ENCODE results near the gene APH1A.

DNA sequence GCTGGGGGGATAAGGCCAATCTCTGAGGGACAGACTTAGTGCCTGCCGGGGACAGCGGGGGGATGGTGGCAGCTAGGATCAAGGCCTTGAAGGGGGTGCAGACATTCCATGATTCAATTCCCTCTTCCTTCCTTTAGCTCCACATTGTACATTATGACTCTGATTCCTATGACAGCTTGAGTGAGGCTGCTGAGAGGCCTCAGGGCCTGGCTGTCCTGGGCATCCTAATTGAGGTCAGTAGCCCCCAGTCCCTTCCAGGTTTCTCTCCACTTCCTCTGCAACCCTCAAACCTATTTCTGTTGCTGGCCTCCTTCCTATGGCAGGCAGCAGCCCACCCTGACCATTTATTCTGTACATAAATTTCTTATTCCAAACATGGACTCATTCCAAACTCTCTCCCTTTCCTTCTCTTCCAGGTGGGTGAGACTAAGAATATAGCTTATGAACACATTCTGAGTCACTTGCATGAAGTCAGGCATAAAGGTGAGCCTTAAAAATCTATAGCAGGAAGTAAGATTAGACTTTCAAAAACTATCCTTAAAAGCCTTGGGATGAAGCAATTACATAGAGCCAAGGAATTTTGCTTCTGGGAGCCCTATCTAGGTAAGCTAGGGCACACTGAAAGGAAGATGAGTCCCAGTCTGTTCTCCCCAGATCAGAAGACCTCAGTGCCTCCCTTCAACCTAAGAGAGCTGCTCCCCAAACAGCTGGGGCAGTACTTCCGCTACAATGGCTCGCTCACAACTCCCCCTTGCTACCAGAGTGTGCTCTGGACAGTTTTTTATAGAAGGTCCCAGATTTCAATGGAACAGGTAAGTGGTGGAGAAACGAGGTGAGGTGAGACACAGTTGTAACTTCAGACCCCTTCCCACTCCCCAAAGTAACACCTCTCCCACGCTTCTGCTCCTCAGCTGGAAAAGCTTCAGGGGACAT is 6.2 kb downstream of the APH1A start:
- TF ChIP-seq, protein P1, sequence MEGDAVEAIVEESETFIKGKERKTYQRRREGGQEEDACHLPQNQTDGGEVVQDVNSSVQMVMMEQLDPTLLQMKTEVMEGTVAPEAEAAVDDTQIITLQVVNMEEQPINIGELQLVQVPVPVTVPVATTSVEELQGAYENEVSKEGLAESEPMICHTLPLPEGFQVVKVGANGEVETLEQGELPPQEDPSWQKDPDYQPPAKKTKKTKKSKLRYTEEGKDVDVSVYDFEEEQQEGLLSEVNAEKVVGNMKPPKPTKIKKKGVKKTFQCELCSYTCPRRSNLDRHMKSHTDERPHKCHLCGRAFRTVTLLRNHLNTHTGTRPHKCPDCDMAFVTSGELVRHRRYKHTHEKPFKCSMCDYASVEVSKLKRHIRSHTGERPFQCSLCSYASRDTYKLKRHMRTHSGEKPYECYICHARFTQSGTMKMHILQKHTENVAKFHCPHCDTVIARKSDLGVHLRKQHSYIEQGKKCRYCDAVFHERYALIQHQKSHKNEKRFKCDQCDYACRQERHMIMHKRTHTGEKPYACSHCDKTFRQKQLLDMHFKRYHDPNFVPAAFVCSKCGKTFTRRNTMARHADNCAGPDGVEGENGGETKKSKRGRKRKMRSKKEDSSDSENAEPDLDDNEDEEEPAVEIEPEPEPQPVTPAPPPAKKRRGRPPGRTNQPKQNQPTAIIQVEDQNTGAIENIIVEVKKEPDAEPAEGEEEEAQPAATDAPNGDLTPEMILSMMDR (IDR thresholded peaks at IDR 0.05; ENCODE audit: low read depth, low read length): no peak
- TF ChIP-seq POLR2A (IDR thresholded peaks at IDR 0.05; ENCODE audit: extremely low read depth, insufficient read length): no peak
- TF ChIP-seq MYC (IDR thresholded peaks at IDR 0.05; ENCODE audit: low read depth, low read length): no peak
- TF ChIP-seq MAX (IDR thresholded peaks at IDR 0.05; ENCODE audit: low read depth, low read length): no peak

Measured in NB4 (cell line).